HFFc6 (cell line): ENCODE results near the gene TTLL8. TPM values are rescaled to one million over a fixed set of nuclear protein-coding genes. Genes with fewer than 3 reads are reported as not detected.

Source experiments
- DNase-seq: peaks from one replicate; pipeline ENCODE4 v3.0.0-alpha.2; 2018
- H3K27ac Mint-ChIP-seq: 2 replicates; pipeline ENCODE4 v1.8.0; 2020; ENCODE audit warnings: mild to moderate bottlenecking, mixed read lengths
- H3K27me3 Mint-ChIP-seq: 2 replicates; pipeline ENCODE4 v1.8.0; 2021; ENCODE audit warnings: mild to moderate bottlenecking, moderate library complexity, mixed read lengths; ENCODE audit not compliant: insufficient read depth
- H3K36me3 Mint-ChIP-seq: 2 replicates; pipeline ENCODE4 v1.8.0; 2021; ENCODE audit warnings: low read depth, mixed read lengths
- H3K4me1 Mint-ChIP-seq: 2 replicates; pipeline ENCODE4 v1.8.0; 2020; ENCODE audit warnings: low read depth, mixed read lengths
- H3K4me3 Mint-ChIP-seq: 2 replicates; pipeline ENCODE4 v1.8.0; 2020; ENCODE audit warnings: mild to moderate bottlenecking, moderate library complexity, mixed read lengths
- H3K9me3 Mint-ChIP-seq: 2 replicates; pipeline ENCODE4 v1.8.0; 2020; ENCODE audit warnings: mild to moderate bottlenecking, mixed read lengths
- CTCF ChIP-seq: fragments of 200-600 bp; sonication (generic); IDR thresholded peaks from 2 replicates; pipeline ENCODE4 v1.5.0; 2021; ENCODE audit warnings: antibody characterized with exemption, mild to moderate bottlenecking
- total RNA-seq, 6 experiments: library from RNA; stranded (reverse); fragmentation: NEBNext Ultra II Directional; extraction: Animal tissue kit (Norgen Biotek cat#: 25700); gene quantifications; 2 replicates in 1 of 6; 3 replicates in 5 of 6; pipeline ENCODE4 v1.2.3, GENCODE V29; 2021

The TTLL8 gene
- total RNA-seq, 6 experiments from 2014 or later, result not detected

GRCh38 chr22:50059881-50060262 is 1.8 kb upstream of the TTLL8 start:
- H3K27ac Mint-ChIP-seq, result no peak overlapping the region
- H3K4me1 Mint-ChIP-seq, result peaks cover 7% of the 10 kb centered on the region; the same call in 1 of the 2 replicates
- no peak for TF ChIP-seq CTCF
- H3K4me3 Mint-ChIP-seq, result no peak overlapping the region
- H3K36me3 Mint-ChIP-seq, result no peaks in the 10 kb centered on the region
- no peaks in the 10 kb centered on the region for H3K9me3 Mint-ChIP-seq
- DNase-seq, result no peak
- H3K27me3 Mint-ChIP-seq, result peaks cover 38% of the 10 kb centered on the region

- no peak for TF ChIP-seq CTCF
- Mint-ChIP-seq H3K36me3 (no peaks in the 10 kb centered on the region; the same call in 1 of the 2 replicates), H3K4me3 (no peak overlapping the region), H3K27ac (no peak overlapping the region), H3K4me1 (peaks cover 7% of the 10 kb centered on the region; the same call in 1 of the 2 replicates), H3K9me3 (peaks cover 1% of the 10 kb centered on the region), H3K27me3 (peaks cover 31% of the 10 kb centered on the region)
- no peak for DNase-seq
These were observed 1.1 kb upstream of the TTLL8 start for GRCh38 chr22:50058906-50059880.

- Mint-ChIP-seq H3K4me1 (peaks cover 7% of the 10 kb centered on the region; the same call in 1 of the 2 replicates), H3K27ac (no peak overlapping the region), H3K4me3 (no peak overlapping the region), H3K36me3 (peaks cover 6% of the 10 kb centered on the region), H3K27me3 (peaks cover 27% of the 10 kb centered on the region), H3K9me3 (peaks cover 13% of the 10 kb centered on the region)
- no peak for TF ChIP-seq CTCF
- no peak for DNase-seq
These were observed 629 bp downstream of the TTLL8 start for GRCh38 chr22:50057278-50058060.

GRCh38 chr22:50056214-50056972 is 1.7 kb downstream of the TTLL8 start:
- H3K27me3 Mint-ChIP-seq, result peaks cover 27% of the 10 kb centered on the region
- no peak overlapping the region for H3K27ac Mint-ChIP-seq
- H3K4me3 Mint-ChIP-seq, result no peak overlapping the region
- H3K4me1 Mint-ChIP-seq, result peaks cover 7% of the 10 kb centered on the region; the same call in 1 of the 2 replicates
- TF ChIP-seq CTCF, result no peak
- no peak for DNase-seq
- H3K9me3 Mint-ChIP-seq, result peaks cover 18% of the 10 kb centered on the region
- H3K36me3 Mint-ChIP-seq, result peaks cover 6% of the 10 kb centered on the region

GRCh38 chr22:50053861-50054260 is 4.2 kb downstream of the TTLL8 start:
- no peaks in the 10 kb centered on the region for H3K4me1 Mint-ChIP-seq
- TF ChIP-seq CTCF, result no peak
- H3K9me3 Mint-ChIP-seq, result peaks cover 20% of the 10 kb centered on the region
- no peak overlapping the region for H3K27ac Mint-ChIP-seq
- peaks cover 6% of the 10 kb centered on the region for H3K36me3 Mint-ChIP-seq
- DNase-seq, result no peak
- H3K4me3 Mint-ChIP-seq, result no peak overlapping the region
- H3K27me3 Mint-ChIP-seq, result peaks cover 22% of the 10 kb centered on the region
